IMR-90 (cell line): ENCODE results near the gene ATP5PD.

Experiments
- BHLHE40 ChIP-seq: fragments of 150-350 bp; IDR thresholded peaks from 2 replicates; pipeline ENCODE4 v1.6.1; 2016; ENCODE audit warnings: mild to moderate bottlenecking, low read depth, low read length
- CEBPB ChIP-seq: IDR thresholded peaks from 2 replicates; pipeline ENCODE4 v1.6.1; 2012; ENCODE audit warnings: low read depth, low read length, improper control_type of control experiment
- CHD1 ChIP-seq: IDR thresholded peaks from 2 replicates; pipeline ENCODE4 v1.6.1; 2012; ENCODE audit warnings: low read depth, low read length, improper control_type of control experiment
- CTCF ChIP-seq: conservative IDR thresholded peaks from 2 replicates; pipeline ENCODE4 v1.5.1; 2012; ENCODE audit warnings: mild to moderate bottlenecking, low read depth, low read length, improper control_type of control experiment
- POLR2A ChIP-seq: IDR thresholded peaks from 2 replicates; pipeline ENCODE4 v1.6.1; 2012; ENCODE audit warnings: mild to moderate bottlenecking, low read depth, low read length
- RAD21 ChIP-seq: IDR thresholded peaks from 2 replicates; pipeline ENCODE4 v1.6.1; 2012; ENCODE audit warnings: low read length, improper control_type of control experiment
- SMC3 ChIP-seq: fragments of 150-350 bp; IDR thresholded peaks from 2 replicates; pipeline ENCODE4 v1.6.1; 2016; ENCODE audit warnings: low read depth, mild to moderate bottlenecking, antibody characterized with exemption, low read length, moderate library complexity
- USF2 ChIP-seq: fragments of 150-350 bp; IDR thresholded peaks from 2 replicates; pipeline ENCODE4 v1.6.1; 2017; ENCODE audit warnings: mild to moderate bottlenecking, antibody characterized with exemption, low read length, low read depth

GRCh38 chr17:75064867-75065561 lies 18.2 kb upstream of the ATP5PD start:
- TF ChIP-seq POLR2A: no peak
- no peak for TF ChIP-seq CTCF
- no peak for TF ChIP-seq RAD21
- TF ChIP-seq SMC3: no peak
- no peak for TF ChIP-seq BHLHE40
- no peak for TF ChIP-seq USF2
- no peak for TF ChIP-seq CEBPB
- no peak for TF ChIP-seq CHD1
